Ectodermal cell (in vitro differentiated cells): ENCODE results near the gene TFB2M.

ENCODE experiments used
- H3K27ac ChIP-seq: 2 replicates; pipeline ENCODE4 v1.7.0; 2013; ENCODE audit warnings: mild to moderate bottlenecking, low read depth, low read length; ENCODE audit not compliant: insufficient read depth, poor library complexity, severe bottlenecking
- H3K27me3 ChIP-seq: 2 replicates; pipeline ENCODE4 v1.7.0; 2013; ENCODE audit warnings: mild to moderate bottlenecking, low read length; ENCODE audit not compliant: insufficient read depth, control insufficient read depth, poor library complexity, severe bottlenecking
- H3K36me3 ChIP-seq: one replicate; pipeline ENCODE4 v1.7.0; 2013; ENCODE audit warnings: low read length; ENCODE audit not compliant: control insufficient read depth, insufficient read depth
- H3K4me1 ChIP-seq: one replicate; pipeline ENCODE4 v1.7.0; 2013; ENCODE audit warnings: low read length; ENCODE audit not compliant: control insufficient read depth, insufficient read depth
- H3K4me3 ChIP-seq: 2 replicates; pipeline ENCODE4 v1.7.0; 2013; ENCODE audit warnings: low read depth, low read length, control low read depth; ENCODE audit not compliant: insufficient read depth
- H3K9me3 ChIP-seq: 2 replicates; pipeline ENCODE4 v1.7.0; 2013; ENCODE audit warnings: mild to moderate bottlenecking, low read length, moderate library complexity; ENCODE audit not compliant: control insufficient read depth
- WGBS, 2 experiments: methylation state at CpG; one replicate each; pipeline ENCODE4 v1.1.7; 2013; ENCODE audit warnings: missing lambda C conversion rate in 2 of 2; 5-methylcytosine and 5-hydroxymethylcytosine counted together

The TFB2M gene

DNA sequence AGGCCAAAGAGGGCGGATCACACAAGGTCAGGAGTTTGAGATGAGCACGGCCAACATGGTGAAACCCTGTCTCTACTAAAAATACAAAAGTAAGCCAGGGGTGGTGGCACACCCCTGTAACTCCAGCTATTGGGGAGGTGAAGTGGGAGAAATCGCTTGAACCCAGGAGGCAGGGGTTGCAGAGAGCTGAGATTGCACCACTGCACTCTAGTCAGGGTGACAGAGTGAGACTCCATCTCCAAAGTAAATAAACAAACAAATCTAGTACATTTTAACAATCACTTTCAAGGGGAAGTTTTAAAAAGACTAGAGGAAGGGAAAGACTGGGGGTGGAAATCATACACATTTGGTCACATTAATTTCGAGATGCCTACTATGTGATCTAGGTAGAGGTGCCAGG lies 6.8 kb downstream of the TFB2M start:
- H3K9me3 ChIP-seq, result no peaks in the 10 kb centered on the region
- no peak overlapping the region for H3K27ac ChIP-seq
- WGBS, 2 experiments, result 95 to 97% methylated on average over 4 of the region's 4 CpGs
- H3K36me3 ChIP-seq, result peaks cover 17% of the 10 kb centered on the region
- no peaks in the 10 kb centered on the region for H3K27me3 ChIP-seq
- no peaks in the 10 kb centered on the region for H3K4me1 ChIP-seq
- no peak overlapping the region for H3K4me3 ChIP-seq

DNA sequence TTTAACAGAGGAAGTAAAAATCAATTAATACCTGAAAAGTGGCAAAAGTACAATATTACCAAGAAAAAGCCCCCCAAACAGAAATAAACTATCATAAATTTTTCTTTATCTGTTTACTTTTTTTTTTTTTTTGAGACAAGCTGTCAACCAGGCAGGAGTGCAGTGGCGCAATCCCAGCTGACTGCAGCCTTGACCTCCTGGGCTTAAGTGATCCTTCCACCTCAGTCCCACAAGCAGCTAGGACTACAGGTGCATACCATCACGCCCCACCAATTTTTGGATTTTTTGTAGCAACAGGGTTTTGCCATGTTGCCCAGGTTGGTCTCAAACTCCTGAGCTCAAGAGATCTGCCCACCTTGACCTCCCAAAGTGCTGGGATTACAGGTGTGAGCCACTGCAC lies 8.0 kb downstream of the TFB2M start:
- Histone ChIP-seq H3K4me3 (no peak overlapping the region), H3K36me3 (peaks cover 17% of the 10 kb centered on the region), H3K27ac (no peak overlapping the region), H3K27me3 (no peaks in the 10 kb centered on the region), H3K9me3 (no peaks in the 10 kb centered on the region), H3K4me1 (no peaks in the 10 kb centered on the region)
- WGBS, 2 experiments, result 95% methylated on average over 2 of the region's 2 CpGs

DNA sequence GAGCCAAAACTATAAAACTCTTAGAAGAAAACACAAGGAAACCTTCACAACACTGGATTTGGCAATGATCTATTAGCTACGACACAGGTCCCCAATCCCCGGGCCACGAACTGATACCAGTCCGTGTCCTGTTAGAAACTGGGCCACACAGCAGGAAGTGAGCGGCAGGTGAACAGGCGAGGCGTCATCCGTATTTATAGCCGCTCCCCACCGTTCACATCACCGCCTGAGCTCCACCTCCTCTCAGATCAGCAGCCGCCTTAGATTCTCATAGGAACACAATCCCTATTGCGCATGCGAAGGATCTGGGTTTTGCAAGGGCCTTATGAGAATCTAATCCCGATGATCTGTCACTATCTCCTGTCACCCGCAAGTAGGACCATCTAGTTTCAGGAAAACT lies 11.9 kb downstream of the TFB2M start:
- no peaks in the 10 kb centered on the region for H3K4me1 ChIP-seq
- H3K9me3 ChIP-seq, result no peaks in the 10 kb centered on the region
- WGBS, 2 experiments, result 96 to 97% methylated on average over 16 of the region's 16 CpGs
- H3K27ac ChIP-seq, result no peak overlapping the region
- no peaks in the 10 kb centered on the region for H3K27me3 ChIP-seq
- no peak overlapping the region for H3K4me3 ChIP-seq
- peaks cover 25% of the 10 kb centered on the region for H3K36me3 ChIP-seq

DNA sequence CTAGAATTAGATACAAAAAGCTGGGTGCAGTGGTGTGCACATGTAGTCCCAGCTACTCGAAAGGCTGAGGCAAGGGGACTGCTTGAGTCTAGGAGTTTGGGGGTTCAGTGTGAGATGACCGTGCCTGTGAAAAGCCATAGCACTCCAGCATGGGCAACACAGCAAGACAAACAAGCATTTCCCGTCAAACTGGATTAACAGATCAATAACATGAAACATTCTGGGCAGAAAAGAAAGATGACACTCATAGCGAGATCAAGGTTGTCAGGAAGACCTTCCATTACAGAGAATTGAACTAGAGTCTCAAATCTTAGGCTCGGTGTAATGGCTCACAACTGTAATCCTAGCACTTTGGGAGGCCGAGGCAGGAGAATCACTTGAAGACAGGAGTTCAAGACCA lies 14.0 kb downstream of the TFB2M start:
- H3K36me3 ChIP-seq, result peaks cover 25% of the 10 kb centered on the region
- 91 to 97% methylated on average over 6 of the region's 6 CpGs for WGBS, 2 experiments

DNA sequence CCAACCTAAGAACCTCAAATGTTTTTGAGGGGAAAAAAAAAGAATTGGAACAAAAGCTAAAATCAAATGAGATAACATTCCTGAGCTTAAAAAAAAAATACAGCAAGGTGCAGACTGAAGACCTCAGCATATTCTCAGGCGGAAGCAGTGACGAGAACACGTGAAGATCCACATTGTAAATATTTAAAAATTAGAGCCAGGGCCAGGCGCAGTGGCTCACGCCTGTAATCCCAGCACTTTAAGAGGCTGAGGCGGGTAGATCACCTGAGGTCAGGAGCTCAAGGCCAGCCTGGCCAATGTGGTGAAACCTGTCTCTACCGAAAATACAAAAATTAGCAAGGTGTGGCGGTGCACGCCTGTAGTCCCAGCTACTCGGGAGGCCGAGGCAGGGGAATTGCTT lies 15.7 kb downstream of the TFB2M start:
- 76% methylated on average over 11 of the region's 11 CpGs for WGBS, 2 experiments
- H3K9me3 ChIP-seq, result no peaks in the 10 kb centered on the region
- peaks cover 16% of the 10 kb centered on the region for H3K36me3 ChIP-seq
- H3K4me1 ChIP-seq, result no peaks in the 10 kb centered on the region
- no peak overlapping the region for H3K27ac ChIP-seq
- H3K27me3 ChIP-seq, result no peaks in the 10 kb centered on the region
- H3K4me3 ChIP-seq, result no peak overlapping the region

More for the DNA sequence above, 14.0 kb downstream of the TFB2M start:
- no peaks in the 10 kb centered on the region for H3K4me1 ChIP-seq
- no peaks in the 10 kb centered on the region for H3K9me3 ChIP-seq
- H3K27ac ChIP-seq, result no peak overlapping the region
- no peaks in the 10 kb centered on the region for H3K27me3 ChIP-seq
- no peak overlapping the region for H3K4me3 ChIP-seq

DNA sequence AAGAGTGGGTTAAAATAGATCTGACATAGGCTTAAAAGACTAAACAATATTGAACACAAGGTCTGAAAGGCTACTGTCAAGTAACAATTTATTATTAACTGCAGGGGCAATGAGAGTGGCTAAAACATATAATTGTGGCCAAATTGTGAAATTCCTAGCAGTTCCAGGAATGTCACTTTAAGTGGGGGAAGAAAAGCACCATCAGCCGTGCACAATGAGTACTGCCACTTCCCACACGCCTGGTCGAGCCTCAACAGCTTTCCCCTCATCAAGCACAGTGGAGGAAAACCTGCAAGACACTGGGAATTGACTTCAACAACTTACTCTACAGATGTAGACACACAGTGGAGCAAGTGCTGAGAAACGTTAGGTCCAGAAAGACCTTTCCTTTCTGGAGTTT lies 16.4 kb downstream of the TFB2M start:
- H3K36me3 ChIP-seq, result peaks cover 12% of the 10 kb centered on the region
- WGBS, 2 experiments, result 94 to 96% methylated on average over 4 of the region's 4 CpGs
- no peaks in the 10 kb centered on the region for H3K9me3 ChIP-seq
- no peaks in the 10 kb centered on the region for H3K27me3 ChIP-seq
- H3K4me3 ChIP-seq, result no peak overlapping the region
- no peak overlapping the region for H3K27ac ChIP-seq
- H3K4me1 ChIP-seq, result no peaks in the 10 kb centered on the region

DNA sequence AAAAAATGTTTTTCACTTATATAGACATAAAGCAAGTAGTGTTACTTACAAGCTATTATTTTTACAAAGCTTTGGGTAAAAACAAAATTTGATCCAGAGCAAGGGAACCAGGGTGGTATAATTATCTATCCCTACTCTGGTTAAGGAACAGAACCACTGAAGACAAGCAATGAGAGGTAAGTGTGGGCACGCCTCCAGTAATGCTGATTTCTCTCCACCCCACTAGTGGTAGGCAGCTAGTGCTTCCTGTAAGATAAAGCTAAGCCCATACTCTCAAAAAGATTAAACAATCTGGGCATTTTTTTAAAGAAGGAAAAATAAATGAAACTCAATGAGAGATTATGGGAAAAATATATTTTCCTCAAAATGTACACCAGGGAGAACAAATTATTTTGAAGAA lies 22.1 kb downstream of the TFB2M start:
- 43 to 57% methylated on average over 1 of the region's 1 CpG for WGBS, 2 experiments
- H3K4me3 ChIP-seq, result no peak overlapping the region
- H3K36me3 ChIP-seq, result peaks cover 10% of the 10 kb centered on the region

DNA sequence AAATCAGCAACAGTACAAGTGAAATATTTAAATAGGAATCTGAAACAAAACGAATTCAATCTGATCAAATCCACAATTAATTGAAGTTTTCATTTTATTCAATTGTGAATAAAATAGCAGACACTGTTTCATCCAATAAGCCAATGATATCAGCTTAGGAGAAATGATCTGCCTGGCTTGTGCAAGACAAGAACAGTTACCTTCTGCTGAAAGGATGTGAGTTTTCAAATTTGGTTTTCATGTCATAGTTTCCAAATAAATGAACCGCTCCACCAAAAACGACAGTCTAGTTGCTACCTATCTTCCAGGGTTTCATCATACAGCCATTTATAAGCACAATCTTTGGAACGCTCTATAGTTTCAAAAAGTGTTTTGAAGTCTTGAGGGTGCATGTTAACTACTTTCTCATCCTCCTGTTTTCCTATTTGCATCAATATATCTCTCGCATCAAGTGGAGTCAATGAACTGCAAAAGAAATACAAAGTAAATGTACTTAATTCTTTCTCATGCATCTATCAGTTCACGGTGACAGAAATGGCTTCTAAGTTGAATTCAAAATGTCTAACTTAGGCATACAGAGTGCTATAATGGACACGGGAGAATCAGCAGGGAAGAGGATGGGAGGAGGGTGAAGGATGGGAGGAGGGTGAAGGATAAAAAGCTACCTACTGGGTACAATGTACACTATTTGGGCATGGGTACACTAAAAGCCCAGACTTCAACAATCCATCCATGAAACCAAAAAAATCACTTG lies 25.1 kb downstream of the TFB2M start:
- H3K4me1 ChIP-seq, result no peaks in the 10 kb centered on the region
- no peak overlapping the region for H3K4me3 ChIP-seq
- peaks cover 10% of the 10 kb centered on the region for H3K36me3 ChIP-seq
- no peaks in the 10 kb centered on the region for H3K27me3 ChIP-seq
- no peak overlapping the region for H3K27ac ChIP-seq
- 82 to 90% methylated on average over 4 to 7 of the region's 7 CpGs for WGBS, 2 experiments
- no peaks in the 10 kb centered on the region for H3K9me3 ChIP-seq

More for the DNA sequence above, 22.1 kb downstream of the TFB2M start:
- no peaks in the 10 kb centered on the region for H3K9me3 ChIP-seq
- no peaks in the 10 kb centered on the region for H3K4me1 ChIP-seq
- no peaks in the 10 kb centered on the region for H3K27me3 ChIP-seq
- no peak overlapping the region for H3K27ac ChIP-seq

DNA sequence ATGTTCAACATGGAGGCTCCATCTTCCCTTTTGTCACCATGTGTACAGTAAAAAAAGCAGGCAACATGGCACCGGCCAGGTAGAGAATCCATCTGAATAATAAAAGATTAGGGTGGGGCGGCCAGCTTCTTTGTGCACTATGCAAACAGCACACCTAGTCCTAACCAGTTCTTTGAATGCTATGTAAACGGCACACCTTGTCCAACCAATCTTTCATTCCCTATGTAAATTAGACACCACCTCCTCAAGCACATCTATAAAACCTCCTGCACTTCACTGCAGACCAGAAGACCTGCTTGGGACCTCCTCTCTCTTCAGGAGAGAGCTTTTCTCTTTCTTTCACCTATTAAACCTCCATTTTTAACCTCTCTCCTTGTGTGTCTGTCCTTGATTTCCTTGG lies 28.2 kb downstream of the TFB2M start:
- no peaks in the 10 kb centered on the region for H3K36me3 ChIP-seq
- 85 to 90% methylated on average over 3 of the region's 3 CpGs for WGBS, 2 experiments
- H3K9me3 ChIP-seq, result no peaks in the 10 kb centered on the region

DNA sequence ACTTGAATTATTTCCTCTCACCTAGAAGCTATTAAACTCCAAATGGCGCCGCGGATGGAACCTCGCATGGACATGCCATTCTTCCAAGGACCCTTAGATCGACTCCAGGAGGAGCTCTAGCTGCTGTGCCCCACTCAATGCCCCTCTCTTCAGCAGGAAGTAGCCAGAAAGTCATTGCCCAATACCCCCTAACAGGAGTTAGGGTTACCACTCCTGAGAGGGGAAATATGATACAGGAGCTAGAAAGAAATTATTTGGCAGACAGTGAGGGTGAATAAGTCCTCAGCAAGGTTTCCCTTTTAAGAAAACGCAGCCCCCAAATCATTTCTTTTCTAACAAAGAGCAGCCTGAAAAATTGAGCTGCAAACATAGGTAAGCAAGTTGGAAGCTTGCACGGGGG lies 28.6 kb downstream of the TFB2M start:
- no peaks in the 10 kb centered on the region for H3K4me1 ChIP-seq
- no peaks in the 10 kb centered on the region for H3K9me3 ChIP-seq
- no peaks in the 10 kb centered on the region for H3K27me3 ChIP-seq
- H3K4me3 ChIP-seq, result no peak overlapping the region
- H3K27ac ChIP-seq, result no peak overlapping the region
- no peaks in the 10 kb centered on the region for H3K36me3 ChIP-seq
- 74 to 75% methylated on average over 7 of the region's 7 CpGs for WGBS, 2 experiments

More for the DNA sequence above, 28.2 kb downstream of the TFB2M start:
- Histone ChIP-seq H3K4me3 (no peak overlapping the region), H3K4me1 (no peaks in the 10 kb centered on the region), H3K27me3 (no peaks in the 10 kb centered on the region), H3K27ac (no peak overlapping the region)
